Osteocyte (in vitro differentiated cells): ENCODE data around the gene MDC1. TPM values are rescaled to one million over a fixed set of nuclear protein-coding genes. Genes with fewer than 3 reads are reported as not detected.

Experiments used
- DNase-seq: peaks from one replicate; pipeline ENCODE4 v3.0.0; 2021; ENCODE audit warnings: mixed read lengths; ENCODE audit not compliant: unreplicated experiment; ENCODE audit errors: extremely low spot score
- H3K27ac Mint-ChIP-seq: one replicate; pipeline ENCODE4 v1.8.0; 2021; ENCODE audit warnings: mild to moderate bottlenecking, mixed read lengths; ENCODE audit not compliant: unreplicated experiment
- H3K27me3 Mint-ChIP-seq: one replicate; pipeline ENCODE4 v1.8.0; 2021; ENCODE audit warnings: mixed read lengths; ENCODE audit not compliant: unreplicated experiment
- H3K36me3 Mint-ChIP-seq: one replicate; pipeline ENCODE4 v1.8.0; 2021; ENCODE audit warnings: mixed read lengths; ENCODE audit not compliant: unreplicated experiment
- H3K4me1 Mint-ChIP-seq: one replicate; pipeline ENCODE4 v1.8.0; 2021; ENCODE audit warnings: mixed read lengths; ENCODE audit not compliant: unreplicated experiment
- H3K4me3 Mint-ChIP-seq: one replicate; pipeline ENCODE4 v1.8.0; 2021; ENCODE audit warnings: mild to moderate bottlenecking, moderate library complexity, mixed read lengths; ENCODE audit not compliant: unreplicated experiment
- H3K9me3 Mint-ChIP-seq: one replicate; pipeline ENCODE4 v1.8.0; 2021; ENCODE audit warnings: mixed read lengths; ENCODE audit not compliant: unreplicated experiment
- total RNA-seq: library from RNA; stranded (reverse); gene quantifications from 2 replicates; pipeline ENCODE4 v1.2.1, GENCODE V29; 2021
- TF ChIP-seq, protein P1 (sequence below): fragments of 200-600 bp; sonication (generic); IDR thresholded peaks from 2 replicates; pipeline ENCODE4 v1.5.0; 2021; ENCODE audit warnings: antibody characterized with exemption, mild to moderate bottlenecking, moderate library complexity

Gene MDC1
- total RNA-seq, 1 donor from 2014 or later, result 37.7 TPM

DNA sequence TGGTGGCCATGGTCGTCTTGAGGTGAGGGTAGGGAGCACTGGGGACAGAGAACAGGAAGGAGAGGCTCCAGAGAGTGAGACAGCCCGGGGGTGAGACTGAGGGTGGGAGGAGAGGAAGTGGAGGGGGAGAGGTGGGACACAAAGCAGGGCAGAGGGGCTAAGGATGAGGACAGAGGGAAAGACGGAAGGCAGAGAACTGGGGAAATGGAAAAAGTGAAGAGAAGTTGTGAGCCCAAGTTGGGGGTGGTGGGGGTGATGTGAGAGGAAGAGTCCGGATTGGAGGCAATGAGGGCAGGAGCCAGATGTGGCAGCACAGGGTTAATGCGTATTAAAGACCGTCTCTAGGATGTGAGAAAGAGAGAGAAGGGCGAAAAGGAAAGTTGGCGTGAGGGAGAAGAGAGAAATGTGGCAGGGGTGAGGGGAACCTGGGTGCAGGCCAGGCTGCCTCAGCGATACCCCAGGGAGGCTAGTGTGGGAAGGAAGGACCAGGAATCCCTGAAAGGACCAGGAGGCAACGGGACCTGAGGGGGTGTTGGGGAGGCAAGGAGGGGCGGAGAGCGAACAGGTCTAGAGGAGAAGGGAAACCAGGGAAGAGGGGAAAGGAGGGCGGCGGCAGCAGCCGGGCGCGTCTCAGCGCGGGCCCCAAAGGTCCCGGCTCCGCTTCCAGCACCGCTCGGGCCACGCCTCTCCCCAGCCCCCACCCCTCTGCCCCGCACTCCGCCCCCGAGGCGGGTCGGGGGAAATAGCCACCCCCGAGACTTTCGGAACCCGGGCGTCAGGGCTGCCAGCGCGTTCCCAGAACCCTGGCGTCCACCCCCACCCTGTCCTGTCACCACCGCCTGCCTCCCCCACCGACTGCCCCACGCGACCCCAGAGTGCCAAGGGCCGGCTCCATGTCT lies 30.8 kb downstream of the MDC1 start, which contains the start of gene PPP1R18:
TSS of gene PPP1R18 (minus strand) at position 637 of the 899 bp plus-strand sequence. CDS start at position 10, 627 bp downstream.
- peak within 1 kb of the TSS; percentile 97 for H3K27ac Mint-ChIP-seq
- peak within 1 kb of the TSS; percentile 89 for H3K4me3 Mint-ChIP-seq
- DNase-seq, result no peak
- no peaks in the 10 kb centered on the region for H3K9me3 Mint-ChIP-seq
- H3K4me1 Mint-ChIP-seq, result peaks cover 68% of the 10 kb centered on the region
- H3K36me3 Mint-ChIP-seq, result peaks cover 24% of the 10 kb centered on the region
- TF ChIP-seq, protein P1, sequence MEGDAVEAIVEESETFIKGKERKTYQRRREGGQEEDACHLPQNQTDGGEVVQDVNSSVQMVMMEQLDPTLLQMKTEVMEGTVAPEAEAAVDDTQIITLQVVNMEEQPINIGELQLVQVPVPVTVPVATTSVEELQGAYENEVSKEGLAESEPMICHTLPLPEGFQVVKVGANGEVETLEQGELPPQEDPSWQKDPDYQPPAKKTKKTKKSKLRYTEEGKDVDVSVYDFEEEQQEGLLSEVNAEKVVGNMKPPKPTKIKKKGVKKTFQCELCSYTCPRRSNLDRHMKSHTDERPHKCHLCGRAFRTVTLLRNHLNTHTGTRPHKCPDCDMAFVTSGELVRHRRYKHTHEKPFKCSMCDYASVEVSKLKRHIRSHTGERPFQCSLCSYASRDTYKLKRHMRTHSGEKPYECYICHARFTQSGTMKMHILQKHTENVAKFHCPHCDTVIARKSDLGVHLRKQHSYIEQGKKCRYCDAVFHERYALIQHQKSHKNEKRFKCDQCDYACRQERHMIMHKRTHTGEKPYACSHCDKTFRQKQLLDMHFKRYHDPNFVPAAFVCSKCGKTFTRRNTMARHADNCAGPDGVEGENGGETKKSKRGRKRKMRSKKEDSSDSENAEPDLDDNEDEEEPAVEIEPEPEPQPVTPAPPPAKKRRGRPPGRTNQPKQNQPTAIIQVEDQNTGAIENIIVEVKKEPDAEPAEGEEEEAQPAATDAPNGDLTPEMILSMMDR, result no peak
- no peaks in the 10 kb centered on the region for H3K27me3 Mint-ChIP-seq

DNA sequence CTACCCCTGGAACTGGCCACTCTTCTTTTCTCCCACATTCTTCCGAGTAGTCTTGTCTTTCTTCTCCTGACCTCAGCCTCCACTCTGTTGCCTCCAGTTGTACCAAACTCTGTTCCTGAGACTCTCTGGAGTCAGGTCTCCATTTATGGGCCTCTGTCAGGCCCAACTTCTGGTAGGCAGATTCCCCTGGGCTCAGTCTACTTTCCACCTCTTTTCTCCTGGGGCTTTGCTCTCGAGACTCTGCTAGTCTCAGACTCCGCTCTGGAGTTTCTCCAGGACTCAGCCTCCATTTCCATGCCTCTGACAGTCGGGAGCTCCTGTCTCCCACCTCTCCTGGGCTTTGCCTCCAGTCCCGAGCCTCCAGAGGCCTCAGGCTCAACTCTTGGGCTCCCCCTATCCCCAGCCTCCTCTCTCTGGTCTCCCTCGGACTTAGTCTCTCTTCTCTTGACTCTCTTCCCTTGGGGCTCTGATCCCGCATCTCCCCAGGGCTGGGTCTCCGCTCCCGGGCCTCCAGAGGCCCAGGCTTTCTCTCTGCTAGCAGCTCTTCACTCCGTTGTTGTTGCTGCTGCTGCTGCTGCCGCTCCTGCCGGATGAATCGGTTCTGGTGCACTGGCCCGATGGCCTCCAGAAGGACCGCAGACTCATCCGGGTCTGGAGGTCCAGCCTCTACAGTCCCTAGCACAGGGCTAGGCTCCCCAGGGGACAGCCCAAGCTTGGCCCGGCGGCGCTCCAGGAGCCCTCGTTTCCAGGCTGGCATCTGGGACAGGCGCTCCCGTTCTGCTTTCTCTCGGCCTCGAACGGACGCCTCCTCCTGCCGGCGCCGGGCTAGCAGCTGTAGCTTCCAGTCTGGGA lies 31.7 kb downstream of the MDC1 start:
- Mint-ChIP-seq H3K27ac (peak overlapping the region; percentile 97), H3K27me3 (no peaks in the 10 kb centered on the region), H3K4me1 (peaks cover 71% of the 10 kb centered on the region), H3K36me3 (peaks cover 26% of the 10 kb centered on the region), H3K9me3 (no peaks in the 10 kb centered on the region), H3K4me3 (peak overlapping the region; percentile 89)
- DNase-seq, result no peak
- TF ChIP-seq, protein P1, result no peak

- H3K4me1 Mint-ChIP-seq, result peaks cover 71% of the 10 kb centered on the region
Observed at GRCh38 chr6:30684386-30685156, 32.5 kb downstream of the MDC1 start.

GRCh38 chr6:30683980-30684338 lies 33.1 kb downstream of the MDC1 start:
- no peaks in the 10 kb centered on the region for H3K9me3 Mint-ChIP-seq
- no peak for DNase-seq
- TF ChIP-seq, protein P1, result no peak
- H3K4me1 Mint-ChIP-seq, result peaks cover 72% of the 10 kb centered on the region
- no peaks in the 10 kb centered on the region for H3K27me3 Mint-ChIP-seq
- peak overlapping the region; percentile 88 for H3K27ac Mint-ChIP-seq
- H3K4me3 Mint-ChIP-seq, result peak overlapping the region; percentile 89
- peaks cover 30% of the 10 kb centered on the region for H3K36me3 Mint-ChIP-seq

More at GRCh38 chr6:30684386-30685156, 32.5 kb downstream of the MDC1 start:
- Mint-ChIP-seq H3K27ac (peak overlapping the region; percentile 97), H3K27me3 (no peaks in the 10 kb centered on the region), H3K9me3 (no peaks in the 10 kb centered on the region), H3K4me3 (peak overlapping the region; percentile 89), H3K36me3 (peaks cover 28% of the 10 kb centered on the region)
- TF ChIP-seq, protein P1, result no peak
- no peak for DNase-seq
